GM19035 (cell line): ENCODE results near the gene CCDC17.

Experiments
- ATAC-seq: cut with Tn5 transposase; IDR thresholded peaks from one replicate; pipeline ENCODE4 v1.9.1; 2021; ENCODE audit not compliant: unreplicated experiment

The CCDC17 gene

GRCh38 chr1:45623972-45624371 lies at the start of gene CCDC17:
CCDC17 (minus strand) TSS chr1:45624054; CDS start chr1:45623909, 145 bp downstream.
- ATAC-seq = no peak

GRCh38 chr1:45669859-45670655 lies 46.2 kb upstream of the CCDC17 start:
- no peak for ATAC-seq

GRCh38 chr1:45669379-45669778 lies 45.5 kb upstream of the CCDC17 start:
- no peak for ATAC-seq

GRCh38 chr1:45668526-45668925 lies 44.7 kb upstream of the CCDC17 start:
- no peak for ATAC-seq

- ATAC-seq = no peak
Measured at GRCh38 chr1:45667321-45668111, 43.7 kb upstream of the CCDC17 start.

- ATAC-seq = no peak
Measured at GRCh38 chr1:45666836-45667235, 43.0 kb upstream of the CCDC17 start.

GRCh38 chr1:45660336-45660735 lies 36.5 kb upstream of the CCDC17 start:
- ATAC-seq = no peak

GRCh38 chr1:45659222-45659621 lies 35.4 kb upstream of the CCDC17 start:
- no peak for ATAC-seq

- ATAC-seq = no peak
Measured at GRCh38 chr1:45658171-45658570, 34.3 kb upstream of the CCDC17 start.

GRCh38 chr1:45656573-45657226 lies 32.8 kb upstream of the CCDC17 start:
- no peak for ATAC-seq

- ATAC-seq = no peak
Measured at GRCh38 chr1:45654540-45655280, 30.9 kb upstream of the CCDC17 start.

- no peak for ATAC-seq
Measured at GRCh38 chr1:45647248-45648021, 23.6 kb upstream of the CCDC17 start.

- no peak for ATAC-seq
Measured at GRCh38 chr1:45644661-45645060, 20.8 kb upstream of the CCDC17 start.

- ATAC-seq = no peak
Measured at GRCh38 chr1:45643978-45644377, 20.1 kb upstream of the CCDC17 start.

- ATAC-seq = no peak
Measured at GRCh38 chr1:45643321-45643720, 19.5 kb upstream of the CCDC17 start.

- ATAC-seq = no peak
Measured at GRCh38 chr1:45640293-45640692, 16.4 kb upstream of the CCDC17 start.

GRCh38 chr1:45635211-45635610 lies 11.4 kb upstream of the CCDC17 start:
- ATAC-seq = no peak

GRCh38 chr1:45630429-45630828 lies 6.6 kb upstream of the CCDC17 start:
- no peak for ATAC-seq

- no peak for ATAC-seq
Measured at GRCh38 chr1:45629035-45629434, 5.2 kb upstream of the CCDC17 start.
